Upper lobe of right lung (tissue), 1 donor: ENCODE results near the gene P2RX6. TPM values are rescaled to one million over a fixed set of nuclear protein-coding genes. Genes with fewer than 3 reads are reported as not detected.

Experiments
- ATAC-seq: fragments of 200-7000 bp; cut with Tn5 transposase; one replicate; pipeline ENCODE4 v1.9.1; 2020; ENCODE audit warnings: mild to moderate bottlenecking, moderate library complexity
- DNase-seq: peaks from one replicate; pipeline ENCODE4 v3.0.0-alpha.2; 2020
- H3K27ac ChIP-seq: fragments of 200-600 bp; one replicate; pipeline ENCODE4 v1.8.0; 2022
- H3K27me3 ChIP-seq: fragments of 200-600 bp; one replicate; pipeline ENCODE4 v1.8.0; 2022; ENCODE audit warnings: mild to moderate bottlenecking
- H3K36me3 ChIP-seq: fragments of 200-600 bp; one replicate; pipeline ENCODE4 v1.8.0; 2022
- H3K4me1 ChIP-seq: fragments of 200-600 bp; one replicate; pipeline ENCODE4 v1.8.0; 2022
- H3K4me3 ChIP-seq: fragments of 200-600 bp; one replicate; pipeline ENCODE4 v1.8.0; 2022; ENCODE audit warnings: mild to moderate bottlenecking
- H3K9me3 ChIP-seq: fragments of 200-600 bp; one replicate; pipeline ENCODE4 v1.8.0; 2022
- intact Hi-C: fragments of 100-400 bp; cut with DNase I; formaldehyde crosslinking; loops from one replicate; pipeline ENCODE4 v1.11.0; 2022
- total RNA-seq: library from RNA; stranded (reverse); fragmentation: NEBNext Ultra II Directional; extraction: Animal tissue kit (Norgen Biotek cat#: 25700); gene quantifications from one replicate; pipeline ENCODE4 v1.2.1, GENCODE V29; 2021
- TF ChIP-seq, protein P1 (sequence below): fragments of 200-600 bp; IDR thresholded peaks from one replicate; pipeline ENCODE4 v1.8.0; 2022; ENCODE audit warnings: antibody characterized with exemption
- donor health status: DM: no; HTN: yes; CAD: no; lungs with severe emphysema.

P2RX6 gene
- total RNA-seq, 1 donor from 2014 or later, result 2.2 TPM

DNA sequence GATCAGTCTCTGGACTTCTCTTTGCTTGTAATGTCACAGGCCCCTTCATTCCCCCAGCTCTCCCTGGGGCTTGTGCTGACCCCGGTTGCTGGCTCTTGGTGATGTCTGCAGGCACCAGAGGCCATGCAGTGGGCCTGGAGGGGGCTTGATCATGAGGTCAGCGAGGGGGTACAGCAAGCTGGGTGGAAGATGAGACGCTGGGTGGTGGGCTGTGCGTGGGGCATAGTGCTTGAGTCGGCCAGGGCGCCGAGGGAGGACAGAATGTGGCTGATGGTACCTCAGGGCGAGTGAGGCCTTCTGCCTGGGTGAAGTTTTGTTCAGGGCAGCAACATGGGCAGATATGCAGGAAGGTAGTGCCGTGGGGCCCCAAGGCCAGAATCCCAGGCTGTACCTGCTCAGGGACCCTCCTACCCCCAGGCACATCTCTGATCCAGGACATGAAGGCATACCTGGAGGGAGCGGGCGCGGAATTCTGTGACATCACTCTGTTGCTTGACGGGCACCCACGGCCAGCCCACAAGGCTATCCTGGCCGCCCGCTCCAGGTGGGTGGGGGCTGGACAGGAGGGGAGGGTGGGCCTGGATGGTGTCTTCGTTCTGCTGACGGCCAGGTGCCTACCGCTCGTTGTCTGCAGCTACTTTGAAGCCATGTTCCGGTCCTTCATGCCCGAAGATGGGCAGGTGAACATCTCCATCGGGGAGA lies 19.5 kb upstream of the P2RX6 start:
- H3K36me3 ChIP-seq, result peaks cover 63% of the 10 kb centered on the region
- H3K4me1 ChIP-seq, result peaks cover 8% of the 10 kb centered on the region
- TF ChIP-seq, protein P1, sequence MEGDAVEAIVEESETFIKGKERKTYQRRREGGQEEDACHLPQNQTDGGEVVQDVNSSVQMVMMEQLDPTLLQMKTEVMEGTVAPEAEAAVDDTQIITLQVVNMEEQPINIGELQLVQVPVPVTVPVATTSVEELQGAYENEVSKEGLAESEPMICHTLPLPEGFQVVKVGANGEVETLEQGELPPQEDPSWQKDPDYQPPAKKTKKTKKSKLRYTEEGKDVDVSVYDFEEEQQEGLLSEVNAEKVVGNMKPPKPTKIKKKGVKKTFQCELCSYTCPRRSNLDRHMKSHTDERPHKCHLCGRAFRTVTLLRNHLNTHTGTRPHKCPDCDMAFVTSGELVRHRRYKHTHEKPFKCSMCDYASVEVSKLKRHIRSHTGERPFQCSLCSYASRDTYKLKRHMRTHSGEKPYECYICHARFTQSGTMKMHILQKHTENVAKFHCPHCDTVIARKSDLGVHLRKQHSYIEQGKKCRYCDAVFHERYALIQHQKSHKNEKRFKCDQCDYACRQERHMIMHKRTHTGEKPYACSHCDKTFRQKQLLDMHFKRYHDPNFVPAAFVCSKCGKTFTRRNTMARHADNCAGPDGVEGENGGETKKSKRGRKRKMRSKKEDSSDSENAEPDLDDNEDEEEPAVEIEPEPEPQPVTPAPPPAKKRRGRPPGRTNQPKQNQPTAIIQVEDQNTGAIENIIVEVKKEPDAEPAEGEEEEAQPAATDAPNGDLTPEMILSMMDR, result no peak
- DNase-seq, result no peak
- H3K27ac ChIP-seq, result no peak overlapping the region
- no peak for ATAC-seq
- intact Hi-C loops, result no loop called here
- no peaks in the 10 kb centered on the region for H3K9me3 ChIP-seq
- no peaks in the 10 kb centered on the region for H3K27me3 ChIP-seq
- H3K4me3 ChIP-seq, result no peak overlapping the region

DNA sequence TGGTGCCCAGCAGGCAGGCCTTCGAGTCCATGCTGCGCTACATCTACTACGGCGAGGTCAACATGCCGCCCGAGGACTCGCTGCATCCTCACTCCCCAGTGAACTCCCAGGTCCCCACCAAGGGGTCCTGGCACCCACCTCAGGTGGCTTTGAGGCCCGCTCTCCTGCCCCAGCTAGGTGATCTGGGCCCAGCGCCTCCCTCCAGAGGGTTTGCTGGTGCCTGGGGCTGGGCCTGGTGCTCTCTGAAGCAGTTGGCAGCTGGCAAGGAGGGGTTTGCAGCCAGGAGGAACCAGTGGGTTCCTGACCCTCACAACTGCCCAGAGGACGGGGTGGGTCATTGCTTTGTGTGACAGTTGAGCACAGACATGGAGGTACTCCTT lies 18.9 kb upstream of the P2RX6 start:
- Histone ChIP-seq H3K9me3 (no peaks in the 10 kb centered on the region), H3K27ac (no peak overlapping the region), H3K4me3 (no peak overlapping the region), H3K36me3 (peaks cover 63% of the 10 kb centered on the region), H3K4me1 (peaks cover 14% of the 10 kb centered on the region), H3K27me3 (no peaks in the 10 kb centered on the region)
- intact Hi-C loops, result no loop called here
- ATAC-seq (no peak), DNase-seq (no peak)
- TF ChIP-seq, protein P1, result no peak

DNA sequence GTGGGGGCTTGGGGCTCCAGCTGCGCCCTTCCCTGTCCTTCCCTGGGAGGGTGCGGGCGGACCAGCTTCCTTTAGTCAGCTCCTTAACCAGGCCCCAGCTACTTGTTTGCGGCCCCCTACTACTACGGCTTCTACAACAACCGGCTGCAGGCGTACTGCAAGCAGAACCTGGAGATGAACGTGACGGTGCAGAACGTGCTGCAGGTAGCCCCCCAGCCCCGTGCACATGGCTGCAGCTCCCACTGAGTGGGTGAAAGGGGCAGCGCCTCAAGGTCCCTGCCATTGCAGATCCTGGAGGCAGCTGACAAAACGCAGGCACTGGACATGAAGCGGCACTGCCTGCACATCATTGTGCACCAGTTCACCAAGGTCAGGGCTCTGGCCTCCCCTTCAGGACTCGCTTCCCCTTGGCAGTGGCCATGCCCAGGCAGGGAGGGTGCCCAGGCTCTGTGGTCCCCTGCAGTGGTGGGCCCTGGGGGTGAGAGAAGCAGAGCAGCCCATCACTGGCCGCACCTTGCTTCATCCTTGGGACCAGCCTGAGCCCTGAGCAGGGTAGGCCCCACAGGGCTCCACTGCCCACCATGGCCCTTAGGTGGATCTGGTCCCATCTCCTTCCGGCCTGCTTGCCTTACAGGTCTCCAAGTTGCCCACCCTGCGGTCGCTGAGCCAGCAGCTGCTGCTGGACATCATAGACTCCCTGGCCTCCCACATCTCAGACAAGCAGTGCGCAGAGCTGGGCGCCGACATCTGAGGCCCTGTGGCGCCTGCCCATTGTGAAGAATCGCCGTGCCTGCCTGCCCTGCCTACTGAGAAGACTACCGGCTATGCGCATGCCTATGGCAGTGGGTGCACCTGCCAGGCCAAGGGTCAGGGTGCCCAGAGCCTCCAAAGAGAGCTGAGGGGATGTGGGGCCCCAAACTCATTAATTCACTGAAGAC lies 18.1 kb upstream of the P2RX6 start:
- intact Hi-C loops, result no loop called here
- TF ChIP-seq, protein P1, result no peak
- ATAC-seq, result no peak
- peaks cover 15% of the 10 kb centered on the region for H3K4me1 ChIP-seq
- DNase-seq, result no peak
- H3K27me3 ChIP-seq, result no peaks in the 10 kb centered on the region
- no peak overlapping the region for H3K4me3 ChIP-seq
- H3K36me3 ChIP-seq, result peaks cover 56% of the 10 kb centered on the region
- H3K27ac ChIP-seq, result no peak overlapping the region
- no peaks in the 10 kb centered on the region for H3K9me3 ChIP-seq

DNA sequence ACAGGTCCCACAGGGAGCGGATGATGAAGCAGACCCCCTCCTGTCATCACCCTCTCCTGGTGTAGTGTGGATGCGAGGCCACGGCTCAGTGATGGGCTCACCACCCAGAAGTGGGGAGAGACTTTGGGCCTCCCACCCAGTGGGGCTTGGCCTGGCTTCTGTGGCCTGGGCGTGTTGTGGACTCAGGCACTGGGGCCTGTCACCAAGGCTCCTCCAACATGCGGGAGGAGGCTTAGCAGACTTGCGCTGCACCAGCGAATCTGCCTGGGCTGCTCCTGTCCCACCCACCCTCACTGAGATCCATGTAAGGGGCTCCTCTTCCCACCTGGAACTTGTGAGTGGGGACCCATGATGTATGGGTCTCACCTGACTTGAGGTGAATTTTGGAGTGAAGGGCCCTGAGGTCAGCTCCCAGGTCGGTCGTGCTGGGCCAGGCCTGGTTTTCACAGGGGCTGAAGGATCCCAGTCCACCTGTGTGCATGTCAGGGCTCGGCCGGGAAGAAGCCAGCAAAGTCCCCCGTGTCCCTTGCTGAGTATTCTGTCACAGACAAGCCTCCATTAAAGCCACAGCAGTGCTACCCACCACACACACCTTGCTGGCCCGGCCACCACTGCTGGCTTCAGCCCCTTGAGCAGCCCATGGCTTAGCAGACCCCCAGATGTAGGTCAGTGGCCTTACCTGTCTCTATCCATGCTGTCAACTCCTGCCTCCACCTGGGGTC lies 17.3 kb upstream of the P2RX6 start:
- DNase-seq (peak; percentile 63), ATAC-seq (no peak)
- peaks cover 48% of the 10 kb centered on the region for H3K36me3 ChIP-seq
- no peak overlapping the region for H3K27ac ChIP-seq
- peaks cover 15% of the 10 kb centered on the region for H3K4me1 ChIP-seq
- no peaks in the 10 kb centered on the region for H3K9me3 ChIP-seq
- no peaks in the 10 kb centered on the region for H3K27me3 ChIP-seq
- H3K4me3 ChIP-seq, result no peak overlapping the region
- TF ChIP-seq, protein P1, result no peak
- intact Hi-C loops, result no loop called here

DNA sequence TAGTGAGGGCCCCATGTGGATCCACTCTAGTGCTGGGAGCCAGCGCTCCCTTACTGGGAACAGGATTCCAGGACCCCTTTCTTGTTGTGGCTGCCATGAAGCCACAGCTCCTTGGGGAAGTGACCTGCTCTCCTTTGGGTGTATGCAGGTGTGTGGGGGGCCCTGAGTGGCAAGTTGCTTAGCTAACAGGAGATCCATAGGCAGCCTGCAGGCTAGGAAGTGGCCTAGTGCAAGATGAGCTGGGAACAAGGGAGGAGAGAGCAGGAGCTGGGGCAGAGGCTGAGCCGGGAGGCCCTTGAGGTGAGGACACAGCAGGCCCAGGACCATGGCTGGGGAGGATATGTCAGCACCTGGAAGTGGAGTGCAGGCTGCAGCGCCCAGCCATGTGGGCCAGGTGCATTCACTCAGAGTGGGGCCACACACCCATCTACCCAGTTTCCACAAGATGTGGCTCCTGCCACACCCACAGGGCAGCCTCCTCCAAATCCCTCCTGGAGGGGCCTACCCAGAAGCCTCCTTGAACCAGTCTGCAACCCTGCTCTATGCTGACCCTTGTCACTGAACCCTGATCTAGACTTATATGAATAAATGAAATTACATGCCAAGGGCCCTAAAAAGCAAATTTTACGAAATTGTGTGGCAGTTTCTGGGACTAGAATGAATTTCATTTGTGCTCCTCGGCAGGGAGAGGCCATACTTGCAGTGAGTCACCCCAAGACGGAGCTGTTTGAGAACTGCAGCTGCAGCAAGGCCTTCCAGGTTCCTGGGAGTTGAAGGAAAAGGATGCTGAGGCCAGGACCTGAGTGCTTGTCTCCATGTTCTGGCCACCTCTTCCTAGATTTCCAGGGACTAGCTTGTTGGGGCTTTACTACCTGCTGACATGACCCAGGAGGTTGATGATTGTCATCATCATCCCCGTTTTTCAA lies 16.3 kb upstream of the P2RX6 start:
- Histone ChIP-seq H3K4me1 (peaks cover 24% of the 10 kb centered on the region), H3K4me3 (no peak overlapping the region), H3K36me3 (peaks cover 38% of the 10 kb centered on the region), H3K27ac (no peak overlapping the region), H3K9me3 (no peaks in the 10 kb centered on the region), H3K27me3 (no peaks in the 10 kb centered on the region)
- intact Hi-C loops, result no loop called here
- TF ChIP-seq, protein P1, result no peak
- no peak for ATAC-seq
- no peak for DNase-seq
